Activated gamma-delta T cell (primary cell): ENCODE data around the gene ANKDD1A.

Experiments
- DNase-seq: peaks from one replicate; lab custom pipeline; 2025; lab: John Stamatoyannopoulos, UW

ANKDD1A gene

DNA sequence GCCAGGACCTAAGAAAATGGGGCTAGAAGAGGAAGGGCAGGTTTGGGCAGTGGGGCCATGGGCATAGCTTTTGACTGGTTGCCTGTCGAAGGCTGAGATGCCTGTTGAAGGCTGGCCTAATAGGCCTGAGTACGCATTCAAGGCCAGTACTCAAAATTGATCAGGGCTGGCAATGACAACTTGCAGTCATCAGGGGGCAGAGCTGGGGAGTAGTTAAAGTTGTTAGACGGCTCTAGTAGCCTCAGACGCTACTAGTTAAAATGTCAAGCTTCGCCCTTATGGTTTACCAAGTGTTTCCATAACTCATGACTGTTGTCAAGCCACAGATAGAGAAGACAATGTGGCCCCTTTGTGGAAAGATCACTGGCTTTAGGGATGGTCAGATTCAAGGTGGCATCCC is 49.3 kb downstream of the ANKDD1A start:
- no peak for DNase-seq

DNA sequence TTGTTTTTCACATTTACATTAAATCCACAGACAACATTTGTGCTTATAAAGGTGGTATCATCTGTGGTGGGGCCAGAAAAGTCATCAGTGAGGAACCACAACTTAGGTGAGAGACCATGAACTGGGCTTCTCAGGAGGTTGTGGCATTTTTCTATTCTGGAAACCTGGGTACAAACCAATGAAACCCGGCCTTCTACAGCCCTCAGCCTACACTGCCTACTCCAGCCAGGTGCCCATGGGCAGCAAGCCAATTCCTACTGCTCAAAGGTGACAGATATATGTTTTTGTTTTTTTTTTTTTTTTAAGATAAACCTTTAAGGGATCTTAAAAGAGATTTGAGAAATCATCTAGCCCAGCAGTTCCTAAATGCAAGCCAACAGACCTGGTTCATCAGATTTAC is 57.7 kb downstream of the ANKDD1A start:
- no peak for DNase-seq

DNA sequence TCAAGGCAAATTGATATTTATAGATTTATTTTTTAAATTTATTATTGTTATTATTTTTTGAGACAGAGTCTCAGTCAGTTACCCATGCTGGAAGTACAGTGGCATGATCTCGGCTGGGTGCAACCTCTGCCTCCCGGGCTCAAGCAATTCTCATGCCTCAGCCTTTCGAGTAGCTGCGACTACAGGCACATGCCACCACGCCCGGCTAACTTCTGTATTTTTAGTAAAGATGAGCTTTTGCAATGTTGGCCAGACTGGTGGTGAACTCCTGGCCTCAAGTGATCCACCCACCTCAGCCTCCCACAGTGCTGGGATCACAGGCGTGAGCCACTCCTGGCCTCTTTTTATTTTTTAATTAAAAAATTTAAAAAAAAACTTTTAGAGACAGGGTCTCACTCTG is 59.0 kb downstream of the ANKDD1A start:
- no peak for DNase-seq

DNA sequence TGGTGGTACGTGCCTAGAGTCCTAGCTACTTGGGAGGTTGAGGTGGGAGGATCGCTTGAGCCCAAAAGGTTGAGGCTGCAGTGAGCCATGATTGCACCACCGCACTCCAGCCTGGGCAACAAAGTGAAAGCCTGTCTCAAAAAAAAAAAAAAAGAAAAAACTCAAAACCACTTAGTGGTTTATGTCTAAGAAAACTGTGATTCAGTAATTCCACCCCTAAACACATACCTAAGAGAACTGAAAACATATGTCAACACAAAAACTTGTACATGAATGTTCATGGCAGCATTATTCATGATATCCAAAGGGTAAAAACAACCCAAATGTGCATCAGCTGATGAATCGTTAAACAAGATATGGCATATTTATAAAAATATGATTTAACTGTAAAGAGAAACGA is 63.7 kb downstream of the ANKDD1A start:
- DNase-seq, result no peak

DNA sequence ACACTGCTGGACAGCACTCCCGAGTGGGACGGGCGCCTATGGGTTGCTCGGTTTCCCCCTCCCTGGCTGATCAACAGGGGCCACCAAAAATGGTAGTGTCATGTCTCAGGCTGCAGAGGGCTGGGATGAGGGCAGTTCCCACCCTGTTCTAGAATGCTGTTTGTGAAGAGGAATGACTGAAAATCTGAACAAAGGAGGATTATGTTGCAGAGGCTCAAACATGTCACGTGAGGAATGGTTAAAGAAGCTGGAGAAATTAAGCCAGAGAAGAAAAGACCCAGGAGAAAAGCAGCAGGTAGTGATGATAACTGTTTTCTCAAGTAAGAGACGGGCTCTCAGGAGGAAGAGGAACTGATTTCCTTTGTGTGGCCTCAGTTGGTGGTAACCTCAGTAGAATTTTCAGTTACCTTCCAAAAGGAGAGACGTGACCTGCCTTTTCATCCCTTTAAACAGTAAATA is 67.6 kb downstream of the ANKDD1A start:
- DNase-seq, result no peak

DNA sequence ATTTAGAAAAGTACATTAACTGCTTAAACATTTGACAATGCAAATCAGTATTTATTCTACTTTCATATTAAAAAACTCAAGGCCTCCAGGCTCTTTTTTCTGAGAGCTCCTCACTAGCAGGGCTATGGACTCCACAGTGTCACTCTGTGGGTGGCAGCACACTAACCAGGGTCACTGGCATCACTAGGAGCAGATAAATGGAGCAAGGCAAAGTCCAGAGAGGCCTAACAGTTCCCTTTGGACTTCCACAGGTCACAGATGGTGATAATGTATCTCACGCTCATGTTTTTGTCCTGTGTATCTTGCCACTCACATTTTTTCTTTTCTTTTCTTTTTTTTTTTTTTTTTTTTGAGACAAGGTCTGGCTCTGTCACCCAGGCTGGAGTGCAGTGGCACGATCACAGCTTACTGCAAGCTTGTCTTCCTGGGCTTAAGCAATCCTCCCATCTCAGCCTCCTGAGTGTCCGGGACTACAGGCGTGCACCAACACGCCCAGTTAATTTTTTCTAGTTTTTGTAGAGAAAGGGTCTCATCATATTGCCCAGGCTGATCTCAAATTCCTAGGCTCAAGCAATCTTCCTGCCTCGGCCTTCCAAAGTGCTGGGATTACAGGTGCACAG is 70.2 kb downstream of the ANKDD1A start:
- DNase-seq, result no peak

DNA sequence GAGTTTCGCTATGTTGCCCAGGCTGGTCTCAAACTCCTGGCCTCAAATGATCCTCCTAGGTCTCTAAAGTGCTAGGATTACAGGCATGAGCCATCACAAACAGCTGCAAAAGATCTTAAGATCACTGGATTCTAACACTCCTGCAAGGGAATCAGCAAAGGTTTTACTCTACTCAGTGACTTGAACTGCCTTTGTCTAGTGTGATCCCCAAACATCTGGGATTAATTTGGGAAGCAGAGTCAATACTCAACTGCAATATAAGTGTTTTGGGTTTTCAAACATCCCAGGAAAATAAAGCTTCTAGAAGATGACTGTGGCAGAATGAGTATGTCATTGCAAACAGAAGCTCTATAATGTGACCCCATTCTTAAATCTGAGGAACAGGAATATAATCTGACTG is 70.8 kb downstream of the ANKDD1A start:
- no peak for DNase-seq

DNA sequence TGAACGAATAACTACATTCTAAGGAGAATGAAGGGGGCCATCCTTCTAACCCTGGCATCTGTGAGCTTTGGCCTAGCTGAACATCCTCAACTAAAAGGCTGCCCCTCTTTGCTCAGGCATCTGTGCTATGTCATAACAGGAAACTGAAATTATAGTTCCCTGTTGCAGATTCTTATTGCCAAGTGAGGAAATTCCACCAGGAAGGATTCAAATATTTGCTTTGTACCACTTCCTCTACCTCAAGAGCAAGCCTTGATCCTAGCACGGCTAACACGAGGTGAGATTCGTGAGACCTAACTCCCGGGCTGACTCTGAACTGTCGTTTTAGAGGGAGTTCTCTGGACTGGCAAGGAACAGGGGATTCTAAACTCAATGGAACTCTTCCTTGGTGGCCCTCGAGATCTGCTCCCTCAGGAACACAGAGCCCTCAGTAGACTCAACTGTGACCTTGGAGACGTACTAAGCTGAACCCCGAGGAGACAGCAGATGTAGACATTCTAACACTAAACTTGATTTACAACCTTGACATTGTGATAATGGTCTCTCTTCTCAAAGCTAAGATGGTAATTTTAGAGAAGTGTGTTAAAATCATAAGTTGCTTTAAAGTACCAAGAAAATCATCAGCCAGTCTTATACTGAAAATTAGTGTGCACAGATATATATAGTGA is 73.8 kb downstream of the ANKDD1A start:
- no peak for DNase-seq

DNA sequence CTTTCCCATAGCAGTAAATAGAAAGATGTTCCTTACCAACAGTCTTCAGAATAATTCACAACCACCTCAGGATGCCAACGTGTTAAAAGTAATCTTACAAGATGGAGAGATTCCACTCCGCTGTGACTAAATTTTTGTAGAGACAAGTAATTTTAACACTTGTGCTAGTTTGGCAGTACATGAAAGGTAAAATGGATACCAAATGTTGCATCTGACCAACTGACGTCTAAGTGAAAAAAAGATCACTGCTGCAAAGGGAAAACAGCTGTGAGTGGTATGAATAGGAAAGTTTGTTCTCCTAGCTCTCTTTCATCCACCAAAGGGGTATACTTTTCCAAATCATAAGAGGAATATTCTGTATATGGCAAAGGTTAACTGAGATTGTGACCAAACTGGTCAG is 75.4 kb downstream of the ANKDD1A start:
- no peak for DNase-seq

DNA sequence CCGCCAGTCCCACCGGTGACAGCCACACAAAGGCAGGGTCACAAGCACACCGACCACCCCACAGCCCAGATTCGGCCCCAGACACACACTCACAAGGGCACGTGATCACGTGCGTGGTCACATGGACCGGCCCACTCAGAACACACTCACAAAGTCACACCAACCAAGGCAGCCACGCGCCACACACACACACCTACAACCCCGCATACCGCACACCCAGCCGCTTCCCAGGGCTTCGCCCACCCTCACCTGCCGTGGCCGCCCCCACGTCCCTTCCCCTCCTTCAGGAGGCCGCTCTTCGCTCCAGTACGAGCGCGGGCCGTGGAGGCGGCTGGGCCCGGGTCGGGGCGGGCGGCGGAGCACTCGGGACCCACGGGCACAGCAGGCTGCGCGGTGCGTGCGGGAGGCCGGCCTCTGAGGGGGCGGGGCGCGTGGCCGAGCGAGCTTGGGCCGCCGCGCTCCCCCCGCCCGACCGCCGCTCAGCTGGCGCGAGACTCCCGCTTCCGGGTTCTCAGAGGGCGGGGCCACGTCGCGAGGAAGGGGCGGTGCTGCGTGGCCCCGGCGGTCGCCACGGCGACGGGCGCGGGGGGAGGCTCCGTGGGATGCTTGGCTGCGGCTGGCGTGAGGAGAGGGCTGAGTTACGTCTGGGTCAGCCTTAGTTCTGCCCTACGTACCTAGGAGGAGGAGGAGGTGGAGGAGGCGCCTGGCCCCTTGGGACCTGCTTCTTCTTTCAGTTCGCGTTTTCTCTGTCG is 77.9 kb downstream of the ANKDD1A start, which contains the start of gene SPG21:
SPG21 (minus strand) TSS at position 499 of the 752 bp plus-strand sequence. CDS start 6,345 bp downstream, outside the sequence.
- DNase-seq, result peak; percentile 92

DNA sequence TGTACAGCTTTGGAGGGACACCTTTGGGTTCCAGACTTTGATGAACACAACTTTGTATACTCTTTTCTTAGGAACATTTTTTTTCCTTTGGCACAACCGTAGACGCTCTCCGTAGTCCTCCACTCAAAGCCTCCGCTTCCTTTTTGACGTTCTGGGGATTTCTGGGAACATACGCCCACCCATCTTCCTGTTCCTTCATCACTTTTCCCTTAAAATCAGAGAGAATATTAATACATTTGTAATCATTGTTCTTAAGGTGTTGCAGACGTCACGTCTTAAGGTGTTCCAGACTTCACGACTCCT is 78.4 kb downstream of the ANKDD1A start:
- DNase-seq, result no peak

DNA sequence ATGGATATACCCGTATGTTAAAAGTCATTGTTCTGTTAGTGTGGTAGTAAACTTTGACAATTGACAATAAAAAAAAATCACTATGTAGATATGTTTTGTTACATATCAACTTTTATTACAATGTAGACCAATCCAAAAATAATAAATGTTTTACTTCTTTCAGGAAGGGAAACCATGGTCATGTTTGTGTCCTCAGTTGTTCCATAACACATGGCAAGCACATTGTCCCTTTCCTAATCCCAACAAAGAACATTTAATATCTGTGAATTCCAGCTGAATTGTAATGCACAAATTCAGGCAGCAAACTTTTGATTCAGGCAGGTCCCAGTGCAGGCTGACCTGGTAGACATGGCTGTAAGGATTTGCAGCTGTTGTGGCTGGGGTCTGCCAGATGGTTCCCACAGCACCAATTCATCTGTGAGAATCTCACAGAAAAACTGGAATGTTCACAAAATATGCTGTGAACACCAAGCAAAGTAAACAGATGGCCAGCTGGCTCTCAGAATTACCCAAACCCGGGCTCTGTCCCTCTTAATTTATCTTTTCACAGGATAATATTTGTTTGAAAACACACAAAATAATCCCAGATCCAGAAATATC is 79.9 kb downstream of the ANKDD1A start:
- no peak for DNase-seq

DNA sequence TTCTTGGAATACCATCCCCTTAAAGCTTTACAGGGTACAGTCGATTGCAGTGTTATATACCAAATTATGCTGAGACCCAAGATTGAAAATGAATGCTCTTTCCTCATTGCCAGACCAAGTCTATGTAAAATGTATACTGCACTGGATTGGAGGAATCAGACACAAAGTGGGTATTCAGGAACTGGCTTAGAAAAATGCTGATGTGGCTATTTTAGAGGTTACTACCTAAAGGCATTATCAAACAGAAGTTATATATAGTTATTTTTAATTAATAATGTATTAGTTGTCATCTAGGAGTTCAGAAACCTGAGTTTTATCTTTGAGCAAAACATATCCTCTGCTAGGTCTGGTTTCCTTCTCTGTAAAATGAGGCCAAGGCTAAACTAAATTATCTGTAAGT is 81.6 kb downstream of the ANKDD1A start:
- DNase-seq, result no peak

DNA sequence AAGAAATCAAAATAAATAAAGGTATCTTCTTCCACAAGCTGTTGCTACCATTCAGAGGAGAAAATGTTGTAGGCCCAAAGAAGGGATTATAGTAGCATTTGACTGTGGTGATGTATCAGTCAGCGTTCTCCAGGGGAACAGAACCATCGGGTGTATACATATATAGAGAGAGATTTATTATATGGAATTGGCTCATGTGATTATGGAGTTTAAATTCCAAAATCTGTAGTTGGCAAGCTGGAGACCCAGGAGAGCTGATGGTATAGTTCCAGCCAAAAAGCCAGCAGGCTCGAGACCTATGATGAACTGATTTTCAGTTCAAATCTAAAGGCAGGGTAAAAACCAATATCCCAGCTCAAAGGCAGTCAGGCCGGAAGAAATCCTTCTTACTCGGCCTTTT is 85.4 kb downstream of the ANKDD1A start:
- DNase-seq, result no peak

DNA sequence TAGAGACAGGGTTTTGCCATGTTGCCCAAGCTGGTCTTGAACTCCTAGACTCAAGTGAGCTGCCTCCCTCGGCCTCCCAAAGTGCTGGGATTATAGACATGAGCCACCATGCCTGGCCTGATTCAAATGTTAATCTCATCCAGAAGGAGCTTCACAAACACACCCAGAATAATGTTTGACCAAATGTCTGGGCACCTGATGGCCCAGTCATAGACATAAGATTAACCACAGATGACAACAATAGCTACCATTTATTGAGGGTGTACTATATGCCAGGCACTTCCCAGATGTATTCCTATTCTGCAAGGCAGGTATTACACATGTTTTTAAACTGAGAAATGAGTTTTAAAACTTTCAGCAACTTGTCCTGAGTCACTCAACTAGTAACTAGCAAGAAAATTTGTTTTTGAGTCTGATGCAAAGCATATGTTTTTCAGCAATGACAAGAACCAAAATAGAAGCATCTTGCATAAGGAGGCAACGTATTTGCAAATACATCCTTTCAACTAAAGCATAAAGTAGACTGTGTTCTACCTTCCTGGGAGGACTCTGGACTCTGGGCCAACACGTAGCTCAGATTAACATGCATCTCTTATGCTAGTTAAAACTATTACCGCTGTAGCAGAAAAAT is 86.2 kb downstream of the ANKDD1A start:
- DNase-seq, result no peak

DNA sequence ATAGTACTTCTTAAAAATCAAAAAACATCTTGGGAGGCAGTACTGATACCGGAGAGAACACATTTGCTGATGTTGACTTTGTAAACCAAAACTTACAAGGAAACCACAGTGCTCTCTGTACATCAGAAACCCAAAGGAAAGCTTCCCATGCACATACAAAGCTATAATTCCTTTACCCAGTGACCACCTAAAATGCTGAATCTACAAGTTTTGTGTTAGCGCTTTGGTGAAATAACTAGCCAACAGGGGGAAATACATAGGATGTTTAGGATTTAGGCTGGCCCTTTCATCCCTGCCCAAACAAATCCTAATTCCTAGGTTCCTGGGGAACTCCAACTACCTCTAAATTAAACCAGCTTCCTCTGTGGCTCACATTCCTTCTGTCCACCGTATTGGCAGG is 93.3 kb downstream of the ANKDD1A start:
- DNase-seq, result no peak

DNA sequence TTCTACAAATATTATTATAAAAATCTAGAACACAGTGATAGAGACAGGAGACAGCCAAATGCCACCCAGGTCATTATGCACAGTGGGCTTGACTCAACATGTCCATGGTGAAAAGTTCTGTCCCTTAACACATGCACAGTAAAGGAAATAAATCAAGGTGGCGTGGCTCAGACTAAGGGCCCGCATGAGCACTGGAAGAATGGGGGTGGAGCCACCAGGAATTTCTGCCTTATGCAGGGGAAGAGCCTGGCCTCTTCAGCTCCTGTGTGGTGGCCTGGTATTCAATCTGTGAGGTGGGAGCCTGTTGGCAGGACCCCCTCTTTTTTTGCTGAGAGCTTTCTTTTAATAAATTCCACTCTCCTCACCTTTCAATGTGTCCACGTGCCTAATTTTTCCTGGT is 95.2 kb downstream of the ANKDD1A start:
- no peak for DNase-seq
